ENCODE data around the gene MAP6D1.

Gene MAP6D1

GRCh38 chr3:183830187-183830586 is 4.8 kb upstream of the MAP6D1 start:
- Mint-ChIP-seq H3K9me3 (no peaks in the 10 kb centered on the region), H3K27ac (peak overlapping the region; percentile 28), H3K4me3 (no peak overlapping the region), H3K36me3 (ENCODE audit: low read depth) (peaks cover 11% of the 10 kb centered on the region), H3K4me1 (peaks cover 7% of the 10 kb centered on the region), H3K27me3 (no peaks in the 10 kb centered on the region)
- no peak for ATAC-seq
- no peak for DNase-seq

- peaks cover 8% of the 10 kb centered on the region for H3K36me3 Mint-ChIP-seq (ENCODE audit: low read depth)
- H3K27me3 Mint-ChIP-seq: no peaks in the 10 kb centered on the region
- ATAC-seq: no peak
- no peak for DNase-seq
- no peak overlapping the region for H3K27ac Mint-ChIP-seq
- no peak overlapping the region for H3K4me3 Mint-ChIP-seq
- H3K4me1 Mint-ChIP-seq: peaks cover 8% of the 10 kb centered on the region
- H3K9me3 Mint-ChIP-seq: no peaks in the 10 kb centered on the region
These were observed 4.1 kb upstream of the MAP6D1 start for GRCh38 chr3:183829466-183829865.

- Mint-ChIP-seq H3K4me3 (no peak overlapping the region), H3K27ac (no peak overlapping the region), H3K36me3 (ENCODE audit: low read depth) (peaks cover 5% of the 10 kb centered on the region), H3K27me3 (no peaks in the 10 kb centered on the region), H3K4me1 (peaks cover 17% of the 10 kb centered on the region), H3K9me3 (no peaks in the 10 kb centered on the region)
- ATAC-seq: no peak
- DNase-seq: no peak
These were observed 3.1 kb upstream of the MAP6D1 start for GRCh38 chr3:183828538-183828870.

- Mint-ChIP-seq H3K27ac (no peak overlapping the region), H3K4me1 (peaks cover 17% of the 10 kb centered on the region), H3K27me3 (no peaks in the 10 kb centered on the region), H3K4me3 (no peak overlapping the region), H3K9me3 (no peaks in the 10 kb centered on the region), H3K36me3 (ENCODE audit: low read depth) (peaks cover 5% of the 10 kb centered on the region)
- ATAC-seq (no peak), DNase-seq (no peak)
These were observed 2.6 kb upstream of the MAP6D1 start for GRCh38 chr3:183827809-183828537.

- Mint-ChIP-seq H3K9me3 (no peaks in the 10 kb centered on the region), H3K27ac (no peak overlapping the region), H3K4me3 (peak overlapping the region; percentile 66), H3K4me1 (peaks cover 17% of the 10 kb centered on the region), H3K36me3 (ENCODE audit: low read depth) (peaks cover 2% of the 10 kb centered on the region), H3K27me3 (no peaks in the 10 kb centered on the region)
- DNase-seq (no peak), ATAC-seq (no peak)
These were observed 1.3 kb upstream of the MAP6D1 start for GRCh38 chr3:183826448-183827250.

GRCh38 chr3:183824761-183825455 is 469 bp downstream of the MAP6D1 start:
- Mint-ChIP-seq H3K4me3 (peak overlapping the region; percentile 83), H3K4me1 (peaks cover 17% of the 10 kb centered on the region), H3K27me3 (no peaks in the 10 kb centered on the region), H3K9me3 (no peaks in the 10 kb centered on the region), H3K27ac (peak overlapping the region; percentile 52), H3K36me3 (ENCODE audit: low read depth) (peaks cover 2% of the 10 kb centered on the region)
- DNase-seq (peak; percentile 28), ATAC-seq (peak; percentile 17)

GRCh38 chr3:183823963-183824362 is 1.4 kb downstream of the MAP6D1 start:
- Mint-ChIP-seq H3K4me1 (peaks cover 17% of the 10 kb centered on the region), H3K27me3 (no peaks in the 10 kb centered on the region), H3K36me3 (ENCODE audit: low read depth) (peaks cover 2% of the 10 kb centered on the region), H3K27ac (peak overlapping the region; percentile 52), H3K9me3 (no peaks in the 10 kb centered on the region), H3K4me3 (peak overlapping the region; percentile 83)
- no peak for ATAC-seq
- no peak for DNase-seq

- H3K4me3 Mint-ChIP-seq: no peak overlapping the region
- ATAC-seq (no peak), DNase-seq (no peak)
- H3K27ac Mint-ChIP-seq: no peak overlapping the region
- no peaks in the 10 kb centered on the region for H3K9me3 Mint-ChIP-seq
- H3K4me1 Mint-ChIP-seq: peaks cover 17% of the 10 kb centered on the region
- no peaks in the 10 kb centered on the region for H3K27me3 Mint-ChIP-seq
- H3K36me3 Mint-ChIP-seq (ENCODE audit: low read depth): peaks cover 2% of the 10 kb centered on the region
These were observed 2.7 kb downstream of the MAP6D1 start for GRCh38 chr3:183822631-183823030.

- H3K4me1 Mint-ChIP-seq: peaks cover 16% of the 10 kb centered on the region
- H3K4me3 Mint-ChIP-seq: no peak overlapping the region
- H3K36me3 Mint-ChIP-seq (ENCODE audit: low read depth): peaks cover 11% of the 10 kb centered on the region
- ATAC-seq (no peak), DNase-seq (no peak)
- no peaks in the 10 kb centered on the region for H3K9me3 Mint-ChIP-seq
- H3K27ac Mint-ChIP-seq: no peak overlapping the region
- H3K27me3 Mint-ChIP-seq: no peaks in the 10 kb centered on the region
These were observed 5.5 kb downstream of the MAP6D1 start for GRCh38 chr3:183819831-183820230.

GRCh38 chr3:183818706-183819624 is 6.4 kb downstream of the MAP6D1 start:
- Mint-ChIP-seq H3K36me3 (ENCODE audit: low read depth) (peaks cover 8% of the 10 kb centered on the region), H3K4me3 (no peak overlapping the region), H3K4me1 (peaks cover 13% of the 10 kb centered on the region), H3K27me3 (no peaks in the 10 kb centered on the region), H3K9me3 (no peaks in the 10 kb centered on the region), H3K27ac (no peak overlapping the region)
- DNase-seq (no peak), ATAC-seq (no peak)

GRCh38 chr3:183818041-183818620 is 7.2 kb downstream of the MAP6D1 start:
- DNase-seq: no peak
- ATAC-seq: no peak
- Mint-ChIP-seq H3K4me1 (peaks cover 10% of the 10 kb centered on the region), H3K27ac (no peak overlapping the region), H3K9me3 (no peaks in the 10 kb centered on the region), H3K4me3 (no peak overlapping the region), H3K27me3 (no peaks in the 10 kb centered on the region), H3K36me3 (ENCODE audit: low read depth) (peaks cover 8% of the 10 kb centered on the region)

GRCh38 chr3:183817639-183818038 is 7.7 kb downstream of the MAP6D1 start:
- Mint-ChIP-seq H3K4me1 (peaks cover 10% of the 10 kb centered on the region), H3K27ac (no peak overlapping the region), H3K27me3 (no peaks in the 10 kb centered on the region), H3K9me3 (no peaks in the 10 kb centered on the region), H3K36me3 (ENCODE audit: low read depth) (peaks cover 8% of the 10 kb centered on the region), H3K4me3 (no peak overlapping the region)
- DNase-seq: no peak
- ATAC-seq: no peak

GRCh38 chr3:183816681-183817510 is 8.5 kb downstream of the MAP6D1 start:
- ATAC-seq (no peak), DNase-seq (no peak)
- peaks cover 10% of the 10 kb centered on the region for H3K4me1 Mint-ChIP-seq
- no peaks in the 10 kb centered on the region for H3K27me3 Mint-ChIP-seq
- no peaks in the 10 kb centered on the region for H3K9me3 Mint-ChIP-seq
- H3K36me3 Mint-ChIP-seq (ENCODE audit: low read depth): peaks cover 8% of the 10 kb centered on the region
- H3K4me3 Mint-ChIP-seq: no peak overlapping the region
- no peak overlapping the region for H3K27ac Mint-ChIP-seq

All from activated naive CD8-positive, alpha-beta T cell treated with anti-CD3 and anti-CD28 coated beads, Interleukin-2, amount 50 U/mL, for 24 hours (primary cell).